DOHH2 (cell line): Measurements from ENCODE around the gene DLEC1.

Source experiments
- H3F3A ChIP-seq: fragments of 200-600 bp; sonication (generic), shearing (Covaris generic); 2 replicates; pipeline ENCODE4 v1.6.0; 2016; ENCODE audit warnings: antibody characterized with exemption, mild to moderate bottlenecking; ENCODE audit not compliant: control insufficient read depth, insufficient read depth
- H3K27ac ChIP-seq: fragments of 200-600 bp; sonication (generic); 2 replicates; pipeline ENCODE4 v1.5.1; 2014; ENCODE audit warnings: low read depth, mild to moderate bottlenecking, low read length, moderate library complexity
- H3K27me3 ChIP-seq: fragments of 200-600 bp; sonication (generic); 2 replicates; pipeline ENCODE4 v1.6.1; 2014; ENCODE audit warnings: mild to moderate bottlenecking, low read length, mixed read lengths; ENCODE audit not compliant: control insufficient read depth
- H3K36me3 ChIP-seq: fragments of 200-600 bp; sonication (generic); 2 replicates; pipeline ENCODE4 v1.6.1; 2014; ENCODE audit warnings: mild to moderate bottlenecking, low read length, moderate library complexity, mixed read lengths; ENCODE audit not compliant: control insufficient read depth
- H3K4me1 ChIP-seq: fragments of 200-600 bp; sonication (generic); 2 replicates; pipeline ENCODE4 v1.6.1; 2014; ENCODE audit warnings: mild to moderate bottlenecking, low read length, mixed read lengths; ENCODE audit not compliant: control insufficient read depth
- H3K4me2 ChIP-seq: fragments of 200-600 bp; sonication (generic); 2 replicates; pipeline ENCODE4 v1.6.0; 2014; ENCODE audit warnings: mild to moderate bottlenecking, low read length, moderate library complexity
- H3K4me3 ChIP-seq: fragments of 200-600 bp; sonication (generic); 2 replicates; pipeline ENCODE4 v1.5.1; 2014; ENCODE audit warnings: mild to moderate bottlenecking, low read length, mixed read lengths
- H3K79me2 ChIP-seq: fragments of 200-600 bp; sonication (generic); 2 replicates; pipeline ENCODE4 v1.6.1; 2014; ENCODE audit warnings: mild to moderate bottlenecking, low read length, mixed read lengths; ENCODE audit not compliant: control insufficient read depth
- H3K9me2 ChIP-seq: fragments of 200-600 bp; sonication (generic); replicated peaks from 2 replicates; pipeline ENCODE4 v1.6.1; 2014; ENCODE audit warnings: mild to moderate bottlenecking, low read length, mixed read lengths; ENCODE audit not compliant: control insufficient read depth
- H3K9me3 ChIP-seq: fragments of 200-600 bp; sonication (generic); 2 replicates; pipeline ENCODE4 v1.6.1; 2014; ENCODE audit warnings: antibody characterized with exemption, low read length, mixed read lengths; ENCODE audit not compliant: control insufficient read depth, insufficient read depth
- H4K20me1 ChIP-seq: fragments of 200-600 bp; sonication (generic); 2 replicates; pipeline ENCODE4 v1.6.0; 2014; ENCODE audit warnings: low read depth, mild to moderate bottlenecking, antibody characterized with exemption, low read length, moderate library complexity; ENCODE audit not compliant: control insufficient read depth, insufficient read depth
- CTCF ChIP-seq: fragments of 200-600 bp; sonication (generic); IDR thresholded peaks from one replicate; pipeline ENCODE4 v1.5.1; 2014; ENCODE audit warnings: antibody characterized with exemption, mild to moderate bottlenecking, low read depth, low read length; ENCODE audit not compliant: poor library complexity, severe bottlenecking
- EZH2phosphoT487 ChIP-seq: fragments of 200-600 bp; sonication (generic); IDR thresholded peaks from 2 replicates; pipeline ENCODE4 v1.6.1; 2017; ENCODE audit warnings: borderline replicate concordance, mild to moderate bottlenecking, antibody characterized with exemption, low read length, moderate library complexity, mixed read lengths

The DLEC1 gene

GRCh38 chr3:37997342-37997741, 41.7 kb upstream of the DLEC1 start:
- no peaks in the 10 kb centered on the region for H3K9me2 ChIP-seq
- no peak overlapping the region for H3K4me2 ChIP-seq
- peaks cover 11% of the 10 kb centered on the region for H3K79me2 ChIP-seq
- H3F3A ChIP-seq = no peaks in the 10 kb centered on the region; the same call in 1 of the 2 replicates
- H3K27ac ChIP-seq = no peak overlapping the region
- TF ChIP-seq CTCF (no peak), EZH2phosphoT487 (no peak)
- no peaks in the 10 kb centered on the region for H4K20me1 ChIP-seq
- H3K4me1 ChIP-seq = peaks cover 33% of the 10 kb centered on the region
- no peak overlapping the region for H3K4me3 ChIP-seq
- H3K9me3 ChIP-seq = no peaks in the 10 kb centered on the region
- no peaks in the 10 kb centered on the region for H3K27me3 ChIP-seq
- peaks cover 41% of the 10 kb centered on the region for H3K36me3 ChIP-seq

GRCh38 chr3:37997791-37998370, 41.1 kb upstream of the DLEC1 start:
- peaks cover 42% of the 10 kb centered on the region for H3K36me3 ChIP-seq
- no peaks in the 10 kb centered on the region for H3K9me3 ChIP-seq
- no peak overlapping the region for H3K4me3 ChIP-seq
- TF ChIP-seq CTCF (no peak), EZH2phosphoT487 (no peak)
- H3K4me1 ChIP-seq = peaks cover 33% of the 10 kb centered on the region
- peaks cover 11% of the 10 kb centered on the region for H3K79me2 ChIP-seq
- H4K20me1 ChIP-seq = no peaks in the 10 kb centered on the region
- H3F3A ChIP-seq = no peaks in the 10 kb centered on the region; the same call in 1 of the 2 replicates
- H3K9me2 ChIP-seq = no peaks in the 10 kb centered on the region
- H3K27me3 ChIP-seq = no peaks in the 10 kb centered on the region
- no peak overlapping the region for H3K27ac ChIP-seq
- peak overlapping the region; percentile 61 for H3K4me2 ChIP-seq

GRCh38 chr3:37999836-38000235, 39.2 kb upstream of the DLEC1 start:
- Histone ChIP-seq H3K9me3 (no peaks in the 10 kb centered on the region), H3K79me2 (peaks cover 7% of the 10 kb centered on the region), H3K4me3 (no peak overlapping the region), H3K9me2 (no peaks in the 10 kb centered on the region), H3K4me2 (no peak overlapping the region), H3K4me1 (peaks cover 23% of the 10 kb centered on the region), H3K36me3 (peaks cover 47% of the 10 kb centered on the region), H3K27ac (no peak overlapping the region), H3K27me3 (no peaks in the 10 kb centered on the region), H4K20me1 (no peaks in the 10 kb centered on the region), H3F3A (no peaks in the 10 kb centered on the region)
- no peak for TF ChIP-seq CTCF
- no peak for TF ChIP-seq EZH2phosphoT487
